HPDE6-E6E7 (cell line): ENCODE data around the gene ITIH5.
"Not testable (repeated sequence)": the region's sequence is repeated elsewhere in the genome, so short reads cannot be mapped to it uniquely, and the experiment has no call there.

Source experiments
- DNase-seq: peaks from one replicate; pipeline ENCODE4 v3.0.0; 2011; ENCODE audit warnings: missing footprints; ENCODE audit errors: extremely low spot score

Gene ITIH5

GRCh38 chr10:7687228-7687907, 20.6 kb upstream of the ITIH5 start:
- DNase-seq: peak; percentile 20

- no peak for DNase-seq
Measured at GRCh38 chr10:7686351-7687171, 19.8 kb upstream of the ITIH5 start.

GRCh38 chr10:7680078-7680477, 13.3 kb upstream of the ITIH5 start:
- not testable (repeated sequence) for DNase-seq

GRCh38 chr10:7679256-7679655, 12.5 kb upstream of the ITIH5 start:
- no peak for DNase-seq

GRCh38 chr10:7672341-7673134, 5.8 kb upstream of the ITIH5 start:
- no peak for DNase-seq

- DNase-seq: no peak
Measured at GRCh38 chr10:7670157-7670556, 3.4 kb upstream of the ITIH5 start.

- DNase-seq: no peak
Measured at GRCh38 chr10:7667262-7668141, 736 bp upstream of the ITIH5 start.

GRCh38 chr10:7665767-7666166, 999 bp downstream of the ITIH5 start:
- no peak for DNase-seq

GRCh38 chr10:7664707-7665106, 2.1 kb downstream of the ITIH5 start:
- DNase-seq: no peak

- no peak for DNase-seq
Measured at GRCh38 chr10:7662522-7662921, 4.2 kb downstream of the ITIH5 start.

GRCh38 chr10:7659560-7659959, 7.2 kb downstream of the ITIH5 start:
- DNase-seq: no peak

GRCh38 chr10:7657552-7657951, 9.2 kb downstream of the ITIH5 start:
- DNase-seq: no peak

- DNase-seq: not testable (repeated sequence)
Measured at GRCh38 chr10:7657079-7657478, 9.7 kb downstream of the ITIH5 start.

- DNase-seq: no peak
Measured at GRCh38 chr10:7651853-7652470, 14.8 kb downstream of the ITIH5 start.

GRCh38 chr10:7649673-7650300, 17.0 kb downstream of the ITIH5 start:
- DNase-seq: no peak

- DNase-seq: no peak
Measured at GRCh38 chr10:7647062-7647664, 19.6 kb downstream of the ITIH5 start.

- no peak for DNase-seq
Measured at GRCh38 chr10:7642491-7643011, 24.2 kb downstream of the ITIH5 start.

- DNase-seq: no peak
Measured at GRCh38 chr10:7635408-7636125, 31.2 kb downstream of the ITIH5 start.
